Mucosa of rectum (tissue), 2 donors: ENCODE results near the gene NIT2.

Source experiments
- H3K27ac ChIP-seq, 2 donors: one replicate each; pipeline ENCODE4 v1.7.0; 2013; ENCODE audit warnings: inconsistent platforms in 2 of 2, low read depth in 2 of 2, low read length in 2 of 2
- H3K27me3 ChIP-seq, 2 donors: one replicate each; pipeline ENCODE4 v1.7.0; 2013; ENCODE audit warnings: low read length in 2 of 2; ENCODE audit not compliant: control insufficient read depth in 2 of 2, insufficient read depth in 2 of 2
- H3K36me3 ChIP-seq, 2 donors: one replicate each; pipeline ENCODE4 v1.7.0; 2013; ENCODE audit warnings: low read length in 2 of 2; ENCODE audit not compliant: control insufficient read depth in 2 of 2, insufficient read depth in 2 of 2
- H3K4me1 ChIP-seq, 2 donors: one replicate each; pipeline ENCODE4 v1.7.0; 2013; ENCODE audit warnings: low read length in 2 of 2, mild to moderate bottlenecking in 1 of 2; ENCODE audit not compliant: control insufficient read depth in 2 of 2, insufficient read depth in 2 of 2
- H3K4me3 ChIP-seq, 2 donors: one replicate each; pipeline ENCODE4 v1.7.0; 2013; ENCODE audit warnings: low read length in 2 of 2
- H3K9ac ChIP-seq, 2 donors: one replicate each; pipeline ENCODE4 v1.7.0; 2013; ENCODE audit warnings: low read length in 2 of 2, low read depth in 1 of 2, mild to moderate bottlenecking in 1 of 2
- H3K9me3 ChIP-seq, 2 donors: one replicate each; pipeline ENCODE4 v1.7.0; 2013; ENCODE audit warnings: low read length in 2 of 2; ENCODE audit not compliant: control insufficient read depth in 2 of 2
- donor health status: healthy.
- donor health status: Normal muscosa, but diverticular disease.

The NIT2 gene

DNA sequence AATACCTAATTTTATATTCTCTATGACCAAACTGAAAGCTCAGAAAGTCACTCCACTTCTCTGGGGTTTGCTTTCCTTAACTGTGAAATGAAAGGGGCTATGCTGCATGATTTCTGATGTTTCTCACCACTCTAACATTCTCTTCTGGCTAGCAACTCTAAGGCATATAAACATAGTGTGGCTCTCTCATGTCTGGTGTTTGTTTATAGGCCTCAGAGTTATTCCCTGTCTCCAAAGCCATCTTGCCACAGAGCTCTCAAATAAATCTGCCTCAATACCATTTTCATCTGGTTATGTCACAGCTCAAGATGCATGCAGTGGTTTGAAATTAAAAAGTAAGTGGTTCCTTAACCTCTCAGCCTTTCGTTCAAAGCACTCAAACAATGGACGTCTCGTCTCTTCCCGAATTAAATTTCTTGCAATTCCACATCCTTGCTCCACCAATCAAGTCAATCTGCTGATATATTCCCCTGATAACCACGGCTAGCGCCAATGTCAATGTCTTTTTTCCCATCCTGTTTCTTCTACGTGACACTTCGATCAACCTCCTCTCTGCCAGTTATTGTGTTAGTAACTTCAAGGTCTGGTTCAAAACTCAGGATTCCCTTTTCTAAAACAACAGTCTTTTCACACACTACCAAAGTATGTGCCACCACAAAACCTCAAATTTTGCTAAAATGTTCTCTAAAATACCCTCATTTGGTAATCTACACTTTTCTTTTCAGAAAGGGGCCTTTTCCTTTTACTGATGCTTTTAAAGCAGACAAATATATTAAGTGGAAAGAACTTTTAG is 50.4 kb downstream of the NIT2 start:
- no peaks in the 10 kb centered on the region for H3K27me3 ChIP-seq
- H3K27ac ChIP-seq, result no peak overlapping the region
- no peaks in the 10 kb centered on the region for H3K4me1 ChIP-seq
- no peak overlapping the region for H3K9ac ChIP-seq
- H3K4me3 ChIP-seq, result no peak overlapping the region
- H3K36me3 ChIP-seq, result peaks cover 29 to 40% of the 10 kb centered on the region in 2 donors
- H3K9me3 ChIP-seq, result no peaks in the 10 kb centered on the region

DNA sequence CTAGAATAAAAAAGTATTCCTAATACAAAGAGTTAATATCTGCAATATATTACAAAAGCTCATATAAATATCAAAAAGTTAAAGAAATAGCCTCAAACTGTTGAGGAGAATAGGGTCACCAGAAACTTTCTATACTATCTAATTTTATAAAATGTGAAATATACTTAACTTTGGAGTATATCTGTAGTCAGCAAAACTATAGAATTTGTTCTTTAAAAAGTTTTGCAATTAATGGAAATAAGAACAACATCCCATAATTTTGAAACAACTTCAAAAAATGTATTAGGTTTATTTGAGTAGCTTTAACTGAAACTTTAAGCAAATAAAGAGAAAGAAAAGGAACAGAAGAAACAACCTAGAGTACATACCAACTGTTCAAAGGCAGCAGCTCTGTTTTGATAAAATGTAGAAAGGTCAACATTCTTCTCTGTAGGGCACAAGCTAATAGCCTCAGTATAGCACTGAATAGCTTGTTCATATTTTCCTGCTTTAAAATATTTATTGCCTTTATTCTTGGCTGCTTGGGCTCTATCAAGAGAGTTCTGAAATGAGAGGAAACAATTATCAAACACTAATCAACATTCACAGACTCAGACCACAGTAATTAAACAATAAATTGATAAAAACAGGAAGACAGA is 52.0 kb downstream of the NIT2 start:
- no peak overlapping the region for H3K27ac ChIP-seq
- H3K4me1 ChIP-seq, result no peaks in the 10 kb centered on the region
- H3K9ac ChIP-seq, result no peak overlapping the region
- H3K9me3 ChIP-seq, result no peaks in the 10 kb centered on the region
- no peaks in the 10 kb centered on the region for H3K27me3 ChIP-seq
- H3K36me3 ChIP-seq, result peaks cover 19 to 27% of the 10 kb centered on the region in 2 donors
- no peak overlapping the region for H3K4me3 ChIP-seq

DNA sequence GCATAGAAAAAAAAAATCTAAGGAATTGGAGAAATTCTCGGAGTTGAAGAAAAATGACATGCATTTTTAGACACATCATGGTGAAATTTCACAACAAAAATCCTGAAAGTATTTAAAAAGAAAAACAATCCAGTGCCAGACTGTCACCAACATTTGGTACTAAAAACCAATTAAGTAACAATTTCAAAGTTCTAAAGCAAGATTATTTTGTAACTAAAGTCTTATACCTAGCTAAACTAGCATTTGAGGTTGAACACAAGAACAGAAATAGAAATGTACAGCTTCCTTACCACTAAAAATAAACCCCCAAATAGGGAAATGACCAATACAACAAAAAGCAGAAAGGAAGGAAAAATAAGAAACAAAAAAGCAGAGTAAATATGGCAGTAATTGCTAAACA is 54.5 kb downstream of the NIT2 start:
- no peaks in the 10 kb centered on the region for H3K27me3 ChIP-seq
- H3K9me3 ChIP-seq, result no peaks in the 10 kb centered on the region
- H3K9ac ChIP-seq, result no peak overlapping the region
- no peak overlapping the region for H3K4me3 ChIP-seq
- no peak overlapping the region for H3K27ac ChIP-seq
- peaks cover 12 to 17% of the 10 kb centered on the region in 2 donors for H3K36me3 ChIP-seq
- no peaks in the 10 kb centered on the region for H3K4me1 ChIP-seq

DNA sequence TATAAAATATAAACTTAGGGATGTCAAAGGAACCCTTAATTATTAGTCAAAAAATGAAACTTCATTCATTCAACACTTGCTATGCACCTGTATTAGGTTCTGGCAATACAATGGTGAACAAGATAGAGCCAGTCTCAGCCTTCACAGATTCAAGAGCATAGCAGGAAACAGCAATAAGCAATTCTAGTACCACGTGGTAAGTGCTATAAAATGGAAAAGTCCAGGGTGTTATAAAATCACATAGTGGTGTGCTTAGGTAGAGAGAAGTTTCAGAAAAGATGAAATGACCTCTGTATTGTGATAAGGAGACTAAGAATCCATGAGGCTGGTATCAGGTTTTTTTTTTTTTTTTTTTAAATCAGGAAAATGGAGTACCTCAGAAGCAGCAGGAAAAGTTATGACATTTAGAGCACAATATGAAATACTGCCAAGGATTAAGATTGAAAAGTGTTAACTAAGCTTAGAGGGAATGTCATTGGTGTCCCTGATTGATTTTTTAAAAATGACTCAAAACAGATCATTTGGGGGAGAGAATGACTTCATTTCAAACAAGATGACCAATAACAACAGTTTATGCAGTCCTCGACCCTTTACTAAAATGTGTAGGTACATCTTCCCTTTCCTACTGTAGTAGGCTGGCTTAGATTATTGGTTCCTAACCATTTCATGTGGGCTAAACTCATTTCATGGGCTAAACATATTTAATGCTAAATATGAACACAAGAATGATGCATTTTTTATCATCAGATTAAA is 61.3 kb downstream of the NIT2 start:
- peak overlapping the region in 1 of 2 donors; percentile 3 for H3K27ac ChIP-seq
- no peak overlapping the region for H3K4me3 ChIP-seq
- H3K27me3 ChIP-seq, result no peaks in the 10 kb centered on the region
- no peaks in the 10 kb centered on the region for H3K36me3 ChIP-seq
- H3K4me1 ChIP-seq, result peaks cover 13 to 17% of the 10 kb centered on the region in 2 donors
- no peak overlapping the region for H3K9ac ChIP-seq
- H3K9me3 ChIP-seq, result no peaks in the 10 kb centered on the region

DNA sequence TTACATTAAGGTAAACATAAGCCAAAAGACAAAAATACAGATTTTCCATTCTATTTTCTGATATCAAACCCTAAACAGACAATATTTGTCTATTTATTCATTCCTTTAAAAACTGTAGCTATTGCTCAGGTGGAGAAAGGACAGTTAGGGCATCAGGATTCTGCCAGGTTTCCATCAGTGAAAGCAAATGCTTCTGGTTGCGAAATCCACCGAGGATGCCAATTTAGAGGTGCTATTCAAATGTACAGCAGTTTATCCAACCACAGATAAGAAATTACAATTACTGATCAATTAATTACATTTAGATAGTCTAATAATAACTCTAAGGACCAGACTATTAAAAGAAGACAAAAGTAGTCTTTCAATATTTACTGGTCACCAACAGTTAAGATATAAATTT is 62.4 kb downstream of the NIT2 start:
- no peak overlapping the region for H3K9ac ChIP-seq
- H3K4me1 ChIP-seq, result peaks cover 13 to 17% of the 10 kb centered on the region in 2 donors
- no peaks in the 10 kb centered on the region for H3K36me3 ChIP-seq
- H3K4me3 ChIP-seq, result no peak overlapping the region
- no peak overlapping the region for H3K27ac ChIP-seq
- no peaks in the 10 kb centered on the region for H3K27me3 ChIP-seq
- H3K9me3 ChIP-seq, result no peaks in the 10 kb centered on the region

DNA sequence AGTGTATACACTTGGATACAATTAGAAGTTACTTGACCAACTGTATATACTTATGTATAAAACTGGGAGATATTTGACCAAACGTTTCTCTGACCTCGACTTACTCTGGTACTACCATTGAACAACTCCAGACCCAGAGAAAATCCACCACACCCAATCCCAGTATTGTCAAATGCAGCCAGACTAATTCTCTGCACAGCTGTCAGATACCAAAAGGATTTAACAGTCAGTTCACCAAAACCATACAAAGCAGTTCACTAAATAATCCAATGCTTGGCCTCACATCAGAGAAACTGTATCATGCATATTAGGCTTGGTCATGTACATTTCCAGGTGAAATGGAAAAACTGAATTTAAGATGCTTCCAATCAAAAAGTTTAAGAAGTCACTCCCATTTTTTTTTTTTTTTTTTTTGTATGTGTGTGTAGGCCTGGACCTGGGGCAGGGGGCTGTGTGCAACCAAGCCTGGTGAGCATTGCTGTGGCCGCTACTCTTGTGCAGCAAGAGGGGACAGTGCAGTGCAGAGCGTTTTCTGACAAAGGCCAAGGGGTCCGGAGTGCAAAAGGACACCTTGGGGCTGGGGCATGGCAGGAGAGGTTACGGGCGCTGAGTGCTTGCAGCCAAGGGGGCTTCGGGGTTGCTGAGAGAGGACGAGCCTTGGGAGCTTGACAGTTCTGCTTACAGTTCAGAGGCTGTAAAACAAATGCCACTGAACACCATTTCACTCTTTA is 64.9 kb downstream of the NIT2 start:
- H3K9me3 ChIP-seq, result no peaks in the 10 kb centered on the region
- H3K4me1 ChIP-seq, result peaks cover 16 to 23% of the 10 kb centered on the region in 2 donors
- H3K36me3 ChIP-seq, result no peaks in the 10 kb centered on the region
- H3K27me3 ChIP-seq, result no peaks in the 10 kb centered on the region
- H3K9ac ChIP-seq, result peak overlapping the region; percentile 89 to 94
- H3K4me3 ChIP-seq, result peak overlapping the region; percentile 100
- no peak overlapping the region for H3K27ac ChIP-seq

DNA sequence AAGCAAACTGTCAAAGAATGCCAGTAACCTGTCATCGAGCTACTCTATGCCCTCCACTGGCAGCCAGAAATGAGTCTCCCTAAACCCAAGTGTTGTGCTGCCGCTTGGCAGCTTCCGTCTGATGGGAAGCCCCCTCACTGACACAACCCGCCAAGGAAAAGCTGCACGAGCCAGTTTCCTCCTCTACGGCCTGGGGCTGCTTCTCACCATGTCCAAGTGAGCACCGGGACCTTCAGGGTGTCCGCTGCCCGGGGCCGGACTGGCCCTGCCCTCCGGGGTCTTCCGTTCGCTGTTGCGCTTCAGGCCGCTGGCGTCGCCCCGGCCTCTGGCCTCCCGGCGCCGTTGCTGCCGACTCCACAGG is 65.8 kb downstream of the NIT2 start:
- peak overlapping the region; percentile 91 to 92 for H3K27ac ChIP-seq
- peaks cover 16 to 23% of the 10 kb centered on the region in 2 donors for H3K4me1 ChIP-seq
- no peaks in the 10 kb centered on the region for H3K36me3 ChIP-seq
- peak overlapping the region; percentile 100 for H3K4me3 ChIP-seq
- H3K9ac ChIP-seq, result peak overlapping the region; percentile 89 to 94
- no peaks in the 10 kb centered on the region for H3K9me3 ChIP-seq
- H3K27me3 ChIP-seq, result no peaks in the 10 kb centered on the region

DNA sequence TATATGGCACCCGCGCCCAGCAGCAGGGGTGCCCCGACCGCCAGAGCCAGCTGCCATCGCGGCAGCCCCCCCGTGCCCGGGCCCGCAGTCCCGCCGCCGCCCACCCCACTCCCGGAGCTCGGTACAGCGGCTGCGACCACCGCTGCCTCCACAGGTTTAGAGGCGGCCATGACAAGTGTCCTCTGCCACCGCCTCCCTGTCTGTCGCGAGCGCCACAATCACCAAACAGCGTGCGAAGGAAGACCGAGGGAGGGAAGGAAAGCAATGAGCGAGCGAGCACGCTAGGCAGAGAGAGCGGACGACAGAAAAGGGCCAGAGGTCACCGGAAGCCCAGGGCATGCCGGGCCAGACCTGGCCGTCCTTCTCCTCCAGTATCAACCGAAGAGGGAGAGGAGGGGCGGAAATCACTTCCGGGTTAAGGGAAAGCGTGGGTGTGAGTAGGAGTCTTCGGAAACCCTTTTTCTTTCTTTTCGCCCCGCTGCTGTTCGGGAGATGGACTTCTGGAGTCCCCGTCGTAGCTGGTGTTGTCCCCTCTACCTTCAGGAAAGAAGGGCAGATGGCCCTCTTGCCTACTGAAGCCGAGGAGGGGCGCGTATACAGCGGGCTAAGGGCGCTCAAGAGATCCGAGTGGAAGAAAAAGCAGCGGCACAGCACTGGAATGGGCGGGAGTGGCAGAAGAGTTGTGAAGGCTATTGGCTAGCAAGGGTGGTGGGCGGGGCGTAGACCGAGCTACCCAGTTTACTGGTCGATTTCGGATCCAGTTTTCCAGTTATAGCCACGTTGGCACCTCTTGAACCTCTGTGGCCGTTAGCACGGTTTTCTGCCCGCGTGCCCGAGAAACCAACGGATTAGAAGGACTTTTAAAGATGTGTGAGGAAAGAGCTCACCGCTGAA is 66.5 kb downstream of the NIT2 start, which contains the start of the genes LNP1 and TOMM70:
Gene LNP1, plus strand, starts transcription at position 760 of the 894 bp plus-strand sequence. CDS start 28,191 bp downstream, outside the sequence.
Gene TOMM70, minus strand, starts transcription at position 310 of the 894 bp plus-strand sequence. Its CDS starts 140 bp downstream, at position 170.
- peak within 1 kb of the TSS; percentile 100 for H3K4me3 ChIP-seq
- peaks cover 15 to 20% of the 10 kb centered on the region in 2 donors for H3K4me1 ChIP-seq
- H3K36me3 ChIP-seq, result no peaks in the 10 kb centered on the region
- no peaks in the 10 kb centered on the region for H3K9me3 ChIP-seq
- H3K27me3 ChIP-seq, result no peaks in the 10 kb centered on the region
- H3K9ac ChIP-seq, result peak within 1 kb of the TSS; percentile 89 to 94
- peak within 1 kb of the TSS; percentile 91 to 92 for H3K27ac ChIP-seq

DNA sequence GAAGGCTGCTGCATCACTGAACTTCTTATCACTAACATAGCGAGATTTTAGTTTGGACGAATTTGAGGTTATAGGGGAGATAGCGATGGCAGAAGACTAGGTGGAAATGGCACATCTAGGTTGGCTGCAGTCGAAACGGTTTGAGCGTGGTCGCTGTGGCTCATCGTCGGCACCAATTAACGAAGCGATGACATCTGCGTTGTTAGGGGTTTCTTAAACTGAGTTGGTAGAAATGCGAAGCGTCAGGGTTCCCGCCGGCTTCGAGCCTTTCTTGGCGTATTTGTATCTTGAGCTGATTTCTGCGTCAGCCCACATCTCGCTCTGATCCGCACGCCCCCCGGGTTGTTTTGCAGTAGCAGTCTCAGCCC is 67.1 kb downstream of the NIT2 start:
- Histone ChIP-seq H3K9me3 (no peaks in the 10 kb centered on the region), H3K27ac (peak overlapping the region; percentile 91 to 92), H3K36me3 (no peaks in the 10 kb centered on the region), H3K4me3 (peak overlapping the region; percentile 100), H3K9ac (peak overlapping the region; percentile 89 to 94), H3K27me3 (no peaks in the 10 kb centered on the region), H3K4me1 (peaks cover 13 to 18% of the 10 kb centered on the region in 2 donors)
